Trophoblast cell (in vitro differentiated cells and primary cell): ENCODE data around the gene ATG10.
"Not testable (repeated sequence)": the region's sequence is repeated elsewhere in the genome, so short reads cannot be mapped to it uniquely, and the experiment has no call there.

Experiments used
- DNase-seq, 2 donors: peaks; one replicate each; pipeline ENCODE4 v3.0.0-alpha.2; 2016
- H2AFZ ChIP-seq: 2 replicates; pipeline ENCODE4 v1.6.1; 2013; ENCODE audit warnings: low read length, moderate library complexity, mild to moderate bottlenecking; ENCODE audit not compliant: insufficient read depth, poor library complexity
- H2AK5ac ChIP-seq: 2 replicates; pipeline ENCODE4 v1.6.1; 2013; ENCODE audit warnings: mild to moderate bottlenecking, low read length
- H2BK120ac ChIP-seq: 2 replicates; pipeline ENCODE4 v1.6.1; 2013; ENCODE audit warnings: low read length, mild to moderate bottlenecking, moderate library complexity; ENCODE audit not compliant: insufficient read depth, poor library complexity
- H2BK12ac ChIP-seq: 2 replicates; pipeline ENCODE4 v1.6.1; 2013; ENCODE audit warnings: mild to moderate bottlenecking, low read length, moderate library complexity
- H2BK5ac ChIP-seq: 2 replicates; pipeline ENCODE4 v1.6.1; 2013; ENCODE audit warnings: low read length, low read depth, moderate library complexity, mild to moderate bottlenecking; ENCODE audit not compliant: poor library complexity
- H3K14ac ChIP-seq: 2 replicates; pipeline ENCODE4 v1.6.1; 2013; ENCODE audit warnings: mild to moderate bottlenecking, low read length
- H3K18ac ChIP-seq: 2 replicates; pipeline ENCODE4 v1.6.1; 2013; ENCODE audit warnings: mild to moderate bottlenecking, low read length
- H3K23ac ChIP-seq: 2 replicates; pipeline ENCODE4 v1.6.1; 2013; ENCODE audit warnings: low read length
- H3K27ac ChIP-seq: 2 replicates; pipeline ENCODE4 v1.5.1; 2013; ENCODE audit warnings: low read depth, mild to moderate bottlenecking, inconsistent platforms, low read length, moderate library complexity
- H3K27me3 ChIP-seq: 2 replicates; pipeline ENCODE4 v1.6.1; 2013; ENCODE audit warnings: inconsistent platforms, mild to moderate bottlenecking, low read length, moderate library complexity; ENCODE audit not compliant: insufficient read depth
- H3K36me3 ChIP-seq, 2 experiments: 1 replicate in 1 of 2; 2 replicates in 1 of 2; pipeline ENCODE4 v1.6.1; 2013; ENCODE audit warnings: low read length in 2 of 2, mild to moderate bottlenecking in 2 of 2, moderate library complexity in 1 of 2; ENCODE audit not compliant: insufficient read depth in 2 of 2, control insufficient read depth in 1 of 2
- H3K4ac ChIP-seq: 2 replicates; pipeline ENCODE4 v1.6.1; 2013; ENCODE audit warnings: low read depth, mild to moderate bottlenecking, low read length, moderate library complexity
- H3K4me1 ChIP-seq, 2 experiments: 1 replicate in 1 of 2; 2 replicates in 1 of 2; pipeline ENCODE4 v1.6.1; 2013; ENCODE audit warnings: low read length in 2 of 2, mild to moderate bottlenecking in 2 of 2, moderate library complexity in 1 of 2; ENCODE audit not compliant: insufficient read depth in 2 of 2, control insufficient read depth in 1 of 2
- H3K4me2 ChIP-seq: 2 replicates; pipeline ENCODE4 v1.6.1; 2013; ENCODE audit warnings: inconsistent platforms, mild to moderate bottlenecking, low read length, moderate library complexity
- H3K4me3 ChIP-seq: 2 replicates; pipeline ENCODE4 v1.5.1; 2013; ENCODE audit warnings: mild to moderate bottlenecking, low read depth, low read length, inconsistent platforms
- H3K79me1 ChIP-seq: one replicate; pipeline ENCODE4 v1.6.1; 2013; ENCODE audit warnings: low read length
- H3K79me2 ChIP-seq: 2 replicates; pipeline ENCODE4 v1.6.1; 2013; ENCODE audit warnings: low read length, mild to moderate bottlenecking; ENCODE audit not compliant: control insufficient read depth, insufficient read depth, poor library complexity
- H3K9ac ChIP-seq: 2 replicates; pipeline ENCODE4 v1.6.1; 2013; ENCODE audit warnings: mild to moderate bottlenecking, low read length
- H3K9me3 ChIP-seq: 2 replicates; pipeline ENCODE4 v1.6.1; 2013; ENCODE audit warnings: low read depth, mild to moderate bottlenecking, control low read depth, inconsistent platforms, low read length; ENCODE audit not compliant: insufficient read depth
- H4K12ac ChIP-seq: 2 replicates; pipeline ENCODE4 v1.6.1; 2013; ENCODE audit warnings: low read depth, mild to moderate bottlenecking, low read length, moderate library complexity
- H4K8ac ChIP-seq: 2 replicates; pipeline ENCODE4 v1.6.1; 2013; ENCODE audit warnings: low read depth, mild to moderate bottlenecking, low read length, moderate library complexity
- H4K91ac ChIP-seq: one replicate; pipeline ENCODE4 v1.6.1; 2013; ENCODE audit warnings: low read depth, mild to moderate bottlenecking, low read length, moderate library complexity
- WGBS: extraction: QIAGEN DNeasy Blood & Tissue Kit; methylation state at CpG from one replicate; pipeline ENCODE4 v1.1.7; 2013; ENCODE audit warnings: missing lambda C conversion rate; ENCODE audit not compliant: insufficient read length, insufficient coverage; ENCODE audit errors: extremely low coverage; 5-methylcytosine and 5-hydroxymethylcytosine counted together

The ATG10 gene

DNA sequence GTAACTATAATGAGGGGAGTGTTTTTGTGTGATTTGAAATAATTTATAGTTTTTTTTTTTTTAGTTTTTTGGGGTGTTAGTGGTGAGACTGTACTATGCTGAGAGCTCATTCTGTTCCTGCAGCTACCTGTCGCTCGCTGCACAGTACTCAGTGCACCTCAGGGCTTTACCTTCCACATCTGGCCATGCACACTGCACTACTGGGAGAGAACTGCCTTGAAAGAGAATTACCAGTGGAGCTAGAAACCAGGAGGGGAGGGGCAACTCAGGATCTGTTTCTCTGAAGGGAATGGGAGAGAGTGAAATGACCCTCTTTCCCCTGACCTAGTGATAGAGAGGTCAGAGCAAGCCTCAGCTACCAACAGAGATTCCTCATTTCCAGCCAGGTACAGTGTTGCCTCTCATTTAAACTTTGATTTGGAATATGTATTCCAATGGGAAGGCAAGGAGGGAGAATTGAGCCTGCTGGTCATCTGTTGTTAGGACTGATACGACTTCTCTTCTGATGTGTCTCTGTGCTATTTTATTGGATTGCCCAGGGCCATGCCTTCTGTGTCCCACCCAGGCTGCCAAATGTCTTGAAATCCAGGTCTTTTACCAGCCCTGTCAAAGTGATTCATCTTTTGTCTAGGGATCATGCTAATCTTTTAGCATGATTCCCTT, 8.9 kb downstream of the ATG10 start:
- Histone ChIP-seq H2AK5ac (no peak overlapping the region), H3K79me2 (no peaks in the 10 kb centered on the region), H3K4me2 (no peak overlapping the region), H4K91ac (no peak overlapping the region), H4K8ac (no peak overlapping the region), H3K18ac (no peak overlapping the region), H3K23ac (no peak overlapping the region), H4K12ac (no peak overlapping the region), H3K27ac (no peak overlapping the region), H2AFZ (no peak overlapping the region), H3K4ac (no peak overlapping the region), H2BK12ac (no peak overlapping the region), H3K4me1 (peaks cover 0 to 3% of the 10 kb centered on the region in 2 experiments), H3K36me3 (peaks cover 0 to 5% of the 10 kb centered on the region in 2 experiments), H3K4me3 (no peak overlapping the region), H3K14ac (no peak overlapping the region), H3K27me3 (no peaks in the 10 kb centered on the region), H3K9ac (no peak overlapping the region), H2BK120ac (no peak overlapping the region), H3K9me3 (no peaks in the 10 kb centered on the region), H2BK5ac (no peak overlapping the region), H3K79me1 (no peaks in the 10 kb centered on the region)
- WGBS = no CpG with 5 or more reads among the region's 3 CpGs
- DNase-seq = no peak

DNA sequence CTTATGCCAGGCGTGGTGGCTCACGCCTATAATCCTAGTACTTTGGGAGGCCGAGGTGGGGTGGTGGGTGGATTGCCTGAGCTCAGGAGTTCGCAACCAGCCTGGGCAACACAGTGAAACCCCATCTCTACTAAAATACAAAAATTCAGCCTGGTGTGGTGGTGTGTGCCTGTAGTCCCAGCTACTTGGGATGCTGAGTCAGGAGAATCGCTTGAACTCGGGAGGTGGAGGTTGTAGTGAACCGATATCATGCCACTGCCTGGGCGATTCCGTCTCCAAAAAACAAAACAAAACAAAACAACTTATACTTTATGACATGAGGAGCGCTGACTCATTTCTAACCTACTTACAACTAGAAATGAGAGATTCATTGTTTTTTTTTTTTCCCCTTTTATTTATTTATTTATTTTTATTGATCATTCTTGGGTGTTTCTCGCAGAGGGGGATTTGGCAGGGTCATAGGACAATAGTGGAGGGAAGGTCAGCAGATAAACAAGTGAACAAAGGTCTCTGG, 10.4 kb downstream of the ATG10 start:
- not testable (repeated sequence) for H3K79me1 ChIP-seq, H3K4me2 ChIP-seq, H3K79me2 ChIP-seq, H2AK5ac ChIP-seq, H3K4me1 ChIP-seq, H3K36me3 ChIP-seq, H4K8ac ChIP-seq, H4K91ac ChIP-seq, DNase-seq, H2BK12ac ChIP-seq, H3K4me3 ChIP-seq, H3K9me3 ChIP-seq, H2AFZ ChIP-seq, H3K4ac ChIP-seq, H3K9ac ChIP-seq, H2BK120ac ChIP-seq, H2BK5ac ChIP-seq, H3K27me3 ChIP-seq, H4K12ac ChIP-seq, H3K27ac ChIP-seq, H3K18ac ChIP-seq, H3K23ac ChIP-seq, H3K14ac ChIP-seq
- WGBS = no CpG with 5 or more reads among the region's 11 CpGs

DNA sequence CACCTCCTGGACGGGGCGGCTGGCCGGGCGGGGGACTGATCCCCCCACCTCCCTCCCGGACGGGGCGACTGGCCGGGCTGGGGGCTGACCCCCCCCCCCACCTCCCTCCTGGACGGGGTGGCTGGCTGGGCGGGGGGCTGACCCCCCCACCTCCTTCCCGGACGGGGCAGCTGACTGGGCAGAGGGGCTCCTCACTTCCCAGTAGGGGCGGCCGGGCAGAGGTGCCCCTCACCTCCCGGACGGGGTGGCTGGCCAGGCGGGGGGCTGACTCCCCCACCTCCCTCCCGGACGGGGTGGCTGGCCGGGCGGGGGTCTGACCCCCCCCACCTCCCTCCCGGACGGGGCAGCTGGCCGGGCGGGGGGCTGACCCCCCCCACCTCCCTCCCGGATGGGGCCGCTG, 11.3 kb downstream of the ATG10 start:
- H4K91ac ChIP-seq, H3K79me2 ChIP-seq, H2AFZ ChIP-seq, H3K9me3 ChIP-seq, H3K4me3 ChIP-seq, H3K4me2 ChIP-seq, H3K23ac ChIP-seq, H3K4ac ChIP-seq, H2BK5ac ChIP-seq, H2BK120ac ChIP-seq, H3K9ac ChIP-seq, H2BK12ac ChIP-seq, DNase-seq, H3K4me1 ChIP-seq, H3K36me3 ChIP-seq, H3K27me3 ChIP-seq, H3K14ac ChIP-seq, H3K18ac ChIP-seq, H4K12ac ChIP-seq, H2AK5ac ChIP-seq, H4K8ac ChIP-seq, H3K79me1 ChIP-seq, H3K27ac ChIP-seq: not testable (repeated sequence)
- WGBS = no CpG with 5 or more reads among the region's 27 CpGs

DNA sequence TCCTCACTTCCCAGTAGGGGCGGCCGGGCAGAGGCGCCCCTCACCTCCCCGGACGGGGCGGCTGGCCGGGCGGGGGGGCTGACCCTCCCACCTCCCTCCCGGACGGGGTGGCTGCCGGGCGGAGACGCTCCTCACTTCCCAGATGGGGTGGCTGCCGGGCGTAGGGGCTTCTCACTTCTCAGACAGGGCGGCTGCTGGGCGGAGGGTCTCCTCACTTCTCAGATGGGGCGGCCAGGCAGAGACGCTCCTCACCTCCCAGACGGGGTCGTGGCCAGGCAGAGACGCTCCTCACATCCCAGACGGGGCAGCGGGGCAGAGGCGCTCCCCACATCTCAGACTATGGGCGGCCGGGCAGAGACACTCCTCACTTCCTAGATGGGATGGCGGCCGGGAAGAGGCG, 11.7 kb downstream of the ATG10 start:
- H4K12ac ChIP-seq, H3K79me2 ChIP-seq, H2BK12ac ChIP-seq, H2AK5ac ChIP-seq, H3K23ac ChIP-seq, H4K91ac ChIP-seq, H2AFZ ChIP-seq, DNase-seq, H3K27me3 ChIP-seq, H3K36me3 ChIP-seq, H2BK120ac ChIP-seq, H3K4me2 ChIP-seq, H3K4me1 ChIP-seq, H3K27ac ChIP-seq, H3K14ac ChIP-seq, H3K9ac ChIP-seq, H3K79me1 ChIP-seq, H3K18ac ChIP-seq, H3K4ac ChIP-seq, H3K9me3 ChIP-seq, H3K4me3 ChIP-seq, H2BK5ac ChIP-seq, H4K8ac ChIP-seq: not testable (repeated sequence)
- no CpG with 5 or more reads among the region's 30 CpGs for WGBS
